PC-9 (cell line): ENCODE measurements around the gene UBE2QL1.

ENCODE experiments used
- CTCF ChIP-seq: fragments of 200-600 bp; sonication (generic); conservative IDR thresholded peaks from 2 replicates; pipeline ENCODE4 v1.6.1; 2017; ENCODE audit warnings: mixed run types, antibody characterized with exemption, mild to moderate bottlenecking, moderate library complexity
- EZH2 ChIP-seq: fragments of 200-600 bp; sonication (generic); IDR thresholded peaks from 2 replicates; pipeline ENCODE4 v1.8.0; 2017; ENCODE audit warnings: antibody characterized with exemption, low read depth

DNA sequence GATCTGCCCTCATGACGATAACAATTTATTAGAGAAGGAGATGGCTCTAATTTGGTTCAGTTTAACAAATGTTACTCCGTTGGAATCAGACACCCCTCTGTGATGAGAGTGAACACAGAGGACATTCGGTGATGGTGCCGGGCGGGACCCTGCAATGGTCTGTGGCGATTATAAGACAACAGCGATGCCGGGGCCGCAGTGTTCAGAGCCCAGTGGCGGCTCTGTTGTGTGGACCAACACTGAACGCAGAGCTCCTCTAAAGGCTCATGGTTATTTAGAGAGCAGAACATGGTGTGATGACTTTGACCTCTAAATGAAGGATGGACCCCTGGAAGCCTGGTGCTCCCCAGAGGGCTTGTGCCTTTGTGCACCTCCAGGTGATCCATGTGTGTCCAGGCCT lies 21.2 kb downstream of the UBE2QL1 start:
- TF ChIP-seq EZH2: no peak
- TF ChIP-seq CTCF: no peak
